Measurements from ENCODE around the gene ECM1. TPM values are rescaled to one million over a fixed set of nuclear protein-coding genes. Genes with fewer than 3 reads are reported as not detected.

ECM1 gene
- total and polyA plus RNA-seq, 2 donors (not counting 3 experiments of a cell fraction or from before 2014, with no cell fraction given), result 7.2 to 16.6 TPM

DNA sequence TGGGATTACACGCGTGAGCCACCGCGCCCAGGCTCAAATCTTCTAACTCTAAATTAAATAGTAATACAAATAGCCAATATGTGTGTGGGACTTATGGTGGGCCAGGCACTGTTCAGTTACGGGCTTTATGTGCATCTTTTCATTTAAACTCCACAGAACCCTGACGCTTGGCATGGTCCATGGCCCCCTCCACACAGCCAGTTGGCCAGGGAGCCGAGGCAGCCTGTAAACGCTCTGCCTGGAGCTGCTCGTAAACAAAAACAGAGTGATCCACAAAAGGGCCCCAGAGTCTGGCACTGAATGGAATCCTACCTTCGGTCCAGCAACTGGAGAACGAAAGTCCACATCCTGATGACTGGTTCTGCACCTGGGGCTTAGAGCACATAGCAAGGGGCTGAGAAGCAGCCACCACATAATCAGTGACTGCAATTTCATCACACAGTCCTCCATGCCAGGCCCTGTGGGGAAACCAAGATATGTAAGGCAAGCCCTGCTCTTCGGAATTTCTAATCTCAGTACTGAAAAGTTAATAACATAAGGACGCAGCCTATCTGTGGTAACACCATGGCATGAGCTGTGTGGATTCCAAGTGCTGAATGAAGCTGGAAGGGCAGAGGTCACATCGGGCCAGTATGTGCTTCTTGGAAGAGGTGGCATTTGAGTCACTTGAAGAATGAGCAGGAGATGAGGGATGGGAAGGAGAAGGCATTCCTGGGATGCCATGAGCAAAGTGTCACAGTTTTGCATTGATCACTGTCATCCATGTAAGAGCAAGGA lies 27.8 kb downstream of the ECM1 start:
- dilution Hi-C loops (cut with MboI; ENCODE audit: extremely low pct_ligation_motif_present, low sequenced_read_pairs), result no loop called here
- H3K4me2 ChIP-seq (ENCODE audit: insufficient read depth, low read length), result no peak overlapping the region
- intact Hi-C loops (cut with micrococcal nuclease), result no loop called here
- POLR2A ChIA-PET, result no interaction called here
- no TSS peak for BruUV-seq (replicated peaks)
- no peak for FAIRE-seq
- no peaks in the 10 kb centered on the region for H3K36me3 ChIP-seq (ENCODE audit: control insufficient read depth in 2 of 2, extremely low read depth in 1 of 2, insufficient read depth in 2 of 2, low read length in 2 of 2)
- no peak overlapping the region for H3K9ac ChIP-seq (replicated peaks; ENCODE audit: extremely low read depth, insufficient read depth, low read length)
- H4K20me1 ChIP-seq (replicated peaks; ENCODE audit: control insufficient read depth, extremely low read depth, insufficient read depth, low read length), result no peaks in the 10 kb centered on the region
- TF ChIP-seq, protein P1, sequence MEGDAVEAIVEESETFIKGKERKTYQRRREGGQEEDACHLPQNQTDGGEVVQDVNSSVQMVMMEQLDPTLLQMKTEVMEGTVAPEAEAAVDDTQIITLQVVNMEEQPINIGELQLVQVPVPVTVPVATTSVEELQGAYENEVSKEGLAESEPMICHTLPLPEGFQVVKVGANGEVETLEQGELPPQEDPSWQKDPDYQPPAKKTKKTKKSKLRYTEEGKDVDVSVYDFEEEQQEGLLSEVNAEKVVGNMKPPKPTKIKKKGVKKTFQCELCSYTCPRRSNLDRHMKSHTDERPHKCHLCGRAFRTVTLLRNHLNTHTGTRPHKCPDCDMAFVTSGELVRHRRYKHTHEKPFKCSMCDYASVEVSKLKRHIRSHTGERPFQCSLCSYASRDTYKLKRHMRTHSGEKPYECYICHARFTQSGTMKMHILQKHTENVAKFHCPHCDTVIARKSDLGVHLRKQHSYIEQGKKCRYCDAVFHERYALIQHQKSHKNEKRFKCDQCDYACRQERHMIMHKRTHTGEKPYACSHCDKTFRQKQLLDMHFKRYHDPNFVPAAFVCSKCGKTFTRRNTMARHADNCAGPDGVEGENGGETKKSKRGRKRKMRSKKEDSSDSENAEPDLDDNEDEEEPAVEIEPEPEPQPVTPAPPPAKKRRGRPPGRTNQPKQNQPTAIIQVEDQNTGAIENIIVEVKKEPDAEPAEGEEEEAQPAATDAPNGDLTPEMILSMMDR (IDR thresholded peaks at IDR 0.05; ENCODE audit: extremely low read depth in 1 of 2, insufficient read depth in 1 of 2, low read depth in 1 of 2, low read length in 2 of 2), result no peak
- TF ChIP-seq GATA2 (IDR thresholded peaks at IDR 0.05; ENCODE audit: insufficient read depth, insufficient read length, low read depth, low read length) (no peak), POLR2A (IDR thresholded peaks at IDR 0.05; ENCODE audit: low read depth, low read length) (no peak), EZH2 (IDR thresholded peaks at IDR 0.05; ENCODE audit: borderline replicate concordance, low read depth, low read length, severe bottlenecking) (no peak), MYC (IDR thresholded peaks at IDR 0.05; ENCODE audit: low read depth, low read length) (no peak), POLR2AphosphoS5 (IDR thresholded peaks at IDR 0.05; ENCODE audit: insufficient read depth, low read depth, low read length) (no peak)
- no peaks in the 10 kb centered on the region for H3K9me1 ChIP-seq (replicated peaks; ENCODE audit: control insufficient read depth, extremely low read depth, insufficient read depth, low read length)
- CTCF ChIA-PET, result interaction anchor here (1.0 to 2.8 kb wide), 4 partner anchors 13 to 25 kb away, joined by 3 to 10 read pairs (median 6); partner anchors contain the start of genes ADAMTSL4 and FALEC
- H3K4me3 ChIP-seq (replicated peaks in 1 of 3; ENCODE audit: insufficient read depth in 1 of 3, low read depth in 1 of 3, low read length in 3 of 3), result no peak overlapping the region
- DNase-seq (ENCODE audit: low read depth, low spot score), result no peak
- H2AFZ ChIP-seq (ENCODE audit: low read depth, low read length), result no peak overlapping the region
- no peak overlapping the region for H3K27ac ChIP-seq (ENCODE audit: insufficient read depth, low read depth, low read length)
- no peaks in the 10 kb centered on the region for H3K79me2 ChIP-seq (ENCODE audit: control insufficient read depth, insufficient read depth, low read length)
- H3K9me3 ChIP-seq (replicated peaks; ENCODE audit: control insufficient read depth, insufficient read depth, low read length), result no peaks in the 10 kb centered on the region
- H3K4me1 ChIP-seq (ENCODE audit: control insufficient read depth, extremely low read depth, insufficient read depth, low read length), result no peaks in the 10 kb centered on the region
- no peaks in the 10 kb centered on the region for H3K27me3 ChIP-seq (ENCODE audit: control insufficient read depth in 2 of 2, insufficient read depth in 2 of 2, low read length in 2 of 2)
